Measurements from ENCODE around the gene SUSD4. TPM values are rescaled to one million over a fixed set of nuclear protein-coding genes. Genes with fewer than 3 reads are reported as not detected.

SUSD4 gene
- polyA plus RNA-seq, 2 of the 4 experiments (the other 2 are of a cell fraction) = 0.61 to 0.85 TPM

DNA sequence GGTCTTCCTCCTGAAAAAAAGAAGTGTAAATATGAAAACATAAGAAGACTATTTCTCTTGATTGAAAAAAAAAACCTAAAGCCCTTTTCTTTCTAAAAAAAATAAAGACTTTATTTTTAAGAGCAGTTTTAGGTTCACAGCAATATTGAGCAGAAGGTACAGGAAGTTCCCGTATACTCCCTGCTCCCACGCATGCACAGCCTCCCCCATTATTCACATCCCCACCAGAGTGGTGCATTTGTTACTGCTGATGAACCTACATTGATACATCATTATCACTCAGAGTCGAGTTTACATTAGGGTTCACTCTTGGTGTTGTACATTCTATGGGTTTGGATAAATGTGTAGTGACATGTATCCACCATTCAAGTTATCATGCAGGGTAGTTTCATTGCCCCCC lies 128.9 kb downstream of the SUSD4 start:
- CTCF ChIA-PET = interaction anchor here (0.9 to 1.0 kb wide), 2 partner anchors 101 to 453 kb away, joined by 3 to 4 read pairs; no protein-coding TSS in a partner anchor
- FAIRE-seq = no peak
- POLR2A ChIA-PET = no interaction called here
- Histone ChIP-seq H3K9me3 (peaks cover 2% of the 10 kb centered on the region; the same call in 1 of the 3 replicates), H3K4me2 (no peak overlapping the region), H3K4me3 (no peak overlapping the region), H3K27ac (no peak overlapping the region), H3K4me1 (peaks cover 17% of the 10 kb centered on the region)
- DNase-seq (ENCODE audit: low read depth in 1 of 2, low spot score in 1 of 2) = no peak
- no peak for ATAC-seq
- WGBS (ENCODE audit: missing lambda C conversion rate) = 57% methylated on average over 3 of the region's 3 CpGs
- TF ChIP-seq MYC (IDR thresholded peaks at IDR 0.05; ENCODE audit: borderline replicate concordance, low read length) (no peak), TP53 (CRISPR knock-in tag; IDR thresholded peaks at IDR 0.05) (no peak), EHMT2 (IDR thresholded peaks at IDR 0.05; ENCODE audit: low read depth) (no peak), MAX (IDR thresholded peaks at IDR 0.05) (no peak), ZSCAN20 (CRISPR knock-in tag; IDR thresholded peaks at IDR 0.05) (no peak), SMC3 (IDR thresholded peaks at IDR 0.05) (no peak)
- TF ChIP-seq, protein P1, sequence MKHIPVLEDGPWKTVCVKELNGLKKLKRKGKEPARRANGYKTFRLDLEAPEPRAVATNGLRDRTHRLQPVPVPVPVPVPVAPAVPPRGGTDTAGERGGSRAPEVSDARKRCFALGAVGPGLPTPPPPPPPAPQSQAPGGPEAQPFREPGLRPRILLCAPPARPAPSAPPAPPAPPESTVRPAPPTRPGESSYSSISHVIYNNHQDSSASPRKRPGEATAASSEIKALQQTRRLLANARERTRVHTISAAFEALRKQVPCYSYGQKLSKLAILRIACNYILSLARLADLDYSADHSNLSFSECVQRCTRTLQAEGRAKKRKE (CRISPR knock-in tag; IDR thresholded peaks at IDR 0.05; ENCODE audit: low read depth) = no peak

DNA sequence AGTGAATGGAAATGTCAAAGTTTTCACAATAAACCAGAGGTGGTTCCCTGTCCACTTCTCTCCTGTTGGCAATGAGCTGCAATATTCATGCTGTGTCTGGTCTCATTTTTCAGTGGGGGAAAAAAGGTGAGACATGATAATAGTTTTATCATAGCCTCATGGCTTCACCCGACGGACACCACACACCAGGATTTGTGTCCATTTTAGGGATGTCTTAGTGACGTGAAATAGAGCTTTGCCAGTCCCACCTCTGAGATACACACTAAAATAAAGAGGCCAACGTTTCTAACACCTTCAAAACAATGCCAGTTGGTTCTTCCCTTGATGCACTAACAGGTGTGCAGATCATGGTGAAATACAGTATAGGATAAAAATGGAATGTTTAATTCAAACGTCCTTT lies 129.4 kb downstream of the SUSD4 start:
- H3K4me2 ChIP-seq = no peak overlapping the region
- ChIA-PET CTCF (interaction anchor here (0.9 to 1.0 kb wide), 2 partner anchors 100 to 452 kb away, joined by 3 to 4 read pairs; no protein-coding TSS in a partner anchor), POLR2A (no interaction called here)
- 48% methylated on average over 5 of the region's 5 CpGs for WGBS (ENCODE audit: missing lambda C conversion rate)
- TF ChIP-seq KDM5A (IDR thresholded peaks at IDR 0.05) (no peak), JUN (IDR thresholded peaks at IDR 0.05) (no peak), JUNB (IDR thresholded peaks at IDR 0.05) (no peak), BHLHE40 (IDR thresholded peaks at IDR 0.05; ENCODE audit: low read depth, low read length) (no peak), REST (IDR thresholded peaks at IDR 0.05) (no peak), TFCP2L1 (CRISPR knock-in tag; IDR thresholded peaks at IDR 0.05) (no peak), CBX2 (IDR thresholded peaks at IDR 0.05; ENCODE audit: borderline replicate concordance, low read depth) (no peak), EHMT2 (IDR thresholded peaks at IDR 0.05; ENCODE audit: low read depth) (no peak), TP53 (CRISPR knock-in tag; IDR thresholded peaks at IDR 0.05) (no peak), ZC3H11A (IDR thresholded peaks at IDR 0.05) (no peak), RNF2 (IDR thresholded peaks at IDR 0.05; ENCODE audit: borderline replicate concordance, low read depth) (no peak), ZSCAN20 (CRISPR knock-in tag; IDR thresholded peaks at IDR 0.05) (no peak)
- ATAC-seq (no peak), FAIRE-seq (no peak), DNase-seq (ENCODE audit: low read depth in 1 of 2, low spot score in 1 of 2) (no peak)
- peaks cover 2% of the 10 kb centered on the region; the same call in 1 of the 3 replicates for H3K9me3 ChIP-seq
- no peak overlapping the region for H3K4me3 ChIP-seq
- H3K27ac ChIP-seq = peak overlapping the region in 1 of 2 experiments; percentile 54; a peak in 2 of 6 replicates
- H3K4me1 ChIP-seq = peaks cover 17% of the 10 kb centered on the region

GRCh38 chr1:223234170-223234514 lies 129.8 kb downstream of the SUSD4 start:
- ChIA-PET CTCF (interaction anchor here (0.9 to 1.0 kb wide), 2 partner anchors 100 to 452 kb away, joined by 3 to 4 read pairs; no protein-coding TSS in a partner anchor), POLR2A (no interaction called here)
- 24% methylated on average over 1 of the region's 1 CpG for WGBS (ENCODE audit: missing lambda C conversion rate)
- Histone ChIP-seq H3K27ac (peak overlapping the region; percentile 54 to 62; a peak in 4 of 6 replicates), H3K9me3 (peaks cover 2% of the 10 kb centered on the region; the same call in 1 of the 3 replicates), H3K4me1 (peaks cover 17% of the 10 kb centered on the region), H3K4me3 (no peak overlapping the region), H3K4me2 (peak overlapping the region; percentile 27; the same call in 1 of the 3 replicates)
- FAIRE-seq = no peak
- no peak for ATAC-seq
- DNase-seq (ENCODE audit: low read depth in 1 of 2, low spot score in 1 of 2) = no peak
- TF ChIP-seq RARB (CRISPR knock-in tag; IDR thresholded peaks at IDR 0.05) (no peak), RFX5 (IDR thresholded peaks at IDR 0.05) (no peak), ZNF302 (CRISPR knock-in tag; IDR thresholded peaks at IDR 0.05) (no peak), CHD4 (IDR thresholded peaks at IDR 0.05; ENCODE audit: borderline replicate concordance) (no peak), FOXS1 (CRISPR knock-in tag; IDR thresholded peaks at IDR 0.05) (no peak), ZFP36 (IDR thresholded peaks at IDR 0.05; ENCODE audit: borderline replicate concordance, partially characterized antibody) (no peak), RCOR1 (IDR thresholded peaks at IDR 0.05; ENCODE audit: low read depth, low read length) (no peak), TFCP2L1 (CRISPR knock-in tag; IDR thresholded peaks at IDR 0.05) (no peak), BHLHE40 (IDR thresholded peaks at IDR 0.05; ENCODE audit: low read depth, low read length) (no peak), SMC3 (IDR thresholded peaks at IDR 0.05) (no peak)
- TF ChIP-seq, protein P2, sequence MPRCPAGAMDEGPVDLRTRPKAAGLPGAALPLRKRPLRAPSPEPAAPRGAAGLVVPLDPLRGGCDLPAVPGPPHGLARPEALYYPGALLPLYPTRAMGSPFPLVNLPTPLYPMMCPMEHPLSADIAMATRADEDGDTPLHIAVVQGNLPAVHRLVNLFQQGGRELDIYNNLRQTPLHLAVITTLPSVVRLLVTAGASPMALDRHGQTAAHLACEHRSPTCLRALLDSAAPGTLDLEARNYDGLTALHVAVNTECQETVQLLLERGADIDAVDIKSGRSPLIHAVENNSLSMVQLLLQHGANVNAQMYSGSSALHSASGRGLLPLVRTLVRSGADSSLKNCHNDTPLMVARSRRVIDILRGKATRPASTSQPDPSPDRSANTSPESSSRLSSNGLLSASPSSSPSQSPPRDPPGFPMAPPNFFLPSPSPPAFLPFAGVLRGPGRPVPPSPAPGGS (IDR thresholded peaks at IDR 0.05) = no peak
- TF ChIP-seq, protein P3, sequence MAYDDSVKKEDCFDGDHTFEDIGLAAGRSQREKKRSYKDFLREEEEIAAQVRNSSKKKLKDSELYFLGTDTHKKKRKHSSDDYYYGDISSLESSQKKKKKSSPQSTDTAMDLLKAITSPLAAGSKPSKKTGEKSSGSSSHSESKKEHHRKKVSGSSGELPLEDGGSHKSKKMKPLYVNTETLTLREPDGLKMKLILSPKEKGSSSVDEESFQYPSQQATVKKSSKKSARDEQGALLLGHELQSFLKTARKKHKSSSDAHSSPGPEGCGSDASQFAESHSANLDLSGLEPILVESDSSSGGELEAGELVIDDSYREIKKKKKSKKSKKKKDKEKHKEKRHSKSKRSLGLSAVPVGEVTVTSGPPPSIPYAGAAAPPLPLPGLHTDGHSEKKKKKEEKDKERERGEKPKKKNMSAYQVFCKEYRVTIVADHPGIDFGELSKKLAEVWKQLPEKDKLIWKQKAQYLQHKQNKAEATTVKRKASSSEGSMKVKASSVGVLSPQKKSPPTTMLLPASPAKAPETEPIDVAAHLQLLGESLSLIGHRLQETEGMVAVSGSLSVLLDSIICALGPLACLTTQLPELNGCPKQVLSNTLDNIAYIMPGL (CRISPR knock-in tag; IDR thresholded peaks at IDR 0.05; ENCODE audit: borderline replicate concordance) = no peak
- TF ChIP-seq, protein P1 (CRISPR knock-in tag; IDR thresholded peaks at IDR 0.05; ENCODE audit: low read depth) = no peak

All from A549 (cell line).